Measurements from ENCODE around the gene RAD51B.
A peak's percentile ranks its signal among the peaks of the same experiment; 100 is the strongest.

RAD51B gene

DNA sequence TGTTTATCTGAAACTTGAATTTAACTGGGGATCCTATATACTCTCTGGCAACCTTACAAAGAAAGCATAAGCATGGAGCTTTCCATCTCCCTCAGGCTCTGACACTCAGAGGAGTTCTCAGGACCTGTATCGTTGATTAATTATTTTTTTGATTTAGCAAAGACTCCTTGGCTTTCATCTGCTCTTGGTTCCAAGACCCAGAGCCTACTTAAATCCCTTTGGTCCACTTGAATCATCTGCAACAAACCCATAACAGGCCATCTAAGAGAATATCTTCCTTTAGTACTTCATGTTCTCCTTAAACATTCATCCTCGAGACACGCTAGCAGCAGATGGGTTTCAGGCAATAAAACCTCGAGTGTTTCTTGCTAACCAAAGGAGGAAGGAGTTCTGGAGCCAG is 887.9 kb downstream of the RAD51B start:
- H3K27ac ChIP-seq = no peak overlapping the region
- TF ChIP-seq FOXP2 (optimal IDR thresholded peaks at IDR 0.05; ENCODE audit: control extremely low read depth, extremely low read length, insufficient read depth) = no peak
- TF ChIP-seq POLR2AphosphoS5 (IDR thresholded peaks at IDR 0.05; ENCODE audit: borderline replicate concordance, low read depth, low read length) = no peak
- no peak for TF ChIP-seq EZH2 (IDR thresholded peaks at IDR 0.05)
- DNase-seq (ENCODE audit: low read depth, low spot score) = no peak
- H3K36me3 ChIP-seq (ENCODE audit: insufficient read depth, low read length) = no peaks in the 10 kb centered on the region
- no peak overlapping the region for H3K9ac ChIP-seq (ENCODE audit: insufficient read length)
- H3K9me3 ChIP-seq (ENCODE audit: low read depth, low read length) = no peaks in the 10 kb centered on the region
- no peak overlapping the region for H3K4me3 ChIP-seq

DNA sequence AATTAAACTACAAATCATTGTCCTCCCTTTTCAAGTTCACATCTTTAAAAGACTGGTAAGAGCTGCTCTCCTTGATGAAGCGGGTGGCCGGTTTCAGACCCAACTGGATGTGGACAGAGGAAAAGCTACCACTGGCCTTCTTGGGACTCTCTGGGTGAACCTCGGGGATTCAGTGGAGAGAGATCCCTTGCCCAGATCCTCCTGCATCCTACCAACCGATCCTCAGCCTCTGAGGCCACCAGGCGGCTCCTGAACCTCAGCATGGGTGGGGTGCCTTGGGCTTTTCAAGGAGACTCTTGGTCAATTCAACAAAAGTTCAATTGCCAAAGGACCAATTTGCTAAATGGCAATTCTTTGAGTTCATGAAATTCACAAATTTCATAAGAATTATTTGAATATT is 888.8 kb downstream of the RAD51B start:
- no peak overlapping the region for H3K9ac ChIP-seq (ENCODE audit: insufficient read length)
- no peak for DNase-seq (ENCODE audit: low read depth, low spot score)
- H3K27ac ChIP-seq = no peak overlapping the region
- H3K9me3 ChIP-seq (ENCODE audit: low read depth, low read length) = no peaks in the 10 kb centered on the region
- no peak overlapping the region for H3K4me3 ChIP-seq
- no peaks in the 10 kb centered on the region for H3K36me3 ChIP-seq (ENCODE audit: insufficient read depth, low read length)
- no peak for TF ChIP-seq EZH2 (IDR thresholded peaks at IDR 0.05)
- no peak for TF ChIP-seq POLR2AphosphoS5 (IDR thresholded peaks at IDR 0.05; ENCODE audit: borderline replicate concordance, low read depth, low read length)

DNA sequence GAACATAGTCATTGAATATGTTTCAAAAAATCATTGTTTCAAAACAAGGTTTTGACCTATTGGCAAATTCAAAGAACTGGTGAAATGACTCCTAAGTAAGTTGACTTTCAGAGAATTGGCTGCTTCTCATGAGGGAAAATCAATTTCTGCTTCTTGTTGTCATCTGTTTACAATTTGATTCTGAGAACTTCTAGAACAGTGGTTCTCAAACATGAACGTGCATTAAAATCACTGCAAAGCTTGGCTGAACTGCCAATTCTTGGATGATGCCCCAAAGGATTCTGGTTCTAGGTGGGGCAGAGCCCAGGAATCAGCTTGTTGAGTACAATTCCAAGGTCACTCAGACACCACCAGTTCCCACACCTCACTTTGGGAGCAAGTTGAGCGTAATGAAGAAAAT is 889.4 kb downstream of the RAD51B start:
- no peak for DNase-seq (ENCODE audit: low read depth, low spot score)
- no peak overlapping the region for H3K27ac ChIP-seq
- no peak overlapping the region for H3K9ac ChIP-seq (ENCODE audit: insufficient read length)
- TF ChIP-seq EZH2 (IDR thresholded peaks at IDR 0.05) (no peak), FOXP2 (optimal IDR thresholded peaks at IDR 0.05; ENCODE audit: control extremely low read depth, extremely low read length, insufficient read depth) (no peak), POLR2AphosphoS5 (IDR thresholded peaks at IDR 0.05; ENCODE audit: borderline replicate concordance, low read depth, low read length) (no peak)
- no peaks in the 10 kb centered on the region for H3K9me3 ChIP-seq (ENCODE audit: low read depth, low read length)
- no peaks in the 10 kb centered on the region for H3K36me3 ChIP-seq (ENCODE audit: insufficient read depth, low read length)
- no peak overlapping the region for H3K4me3 ChIP-seq

DNA sequence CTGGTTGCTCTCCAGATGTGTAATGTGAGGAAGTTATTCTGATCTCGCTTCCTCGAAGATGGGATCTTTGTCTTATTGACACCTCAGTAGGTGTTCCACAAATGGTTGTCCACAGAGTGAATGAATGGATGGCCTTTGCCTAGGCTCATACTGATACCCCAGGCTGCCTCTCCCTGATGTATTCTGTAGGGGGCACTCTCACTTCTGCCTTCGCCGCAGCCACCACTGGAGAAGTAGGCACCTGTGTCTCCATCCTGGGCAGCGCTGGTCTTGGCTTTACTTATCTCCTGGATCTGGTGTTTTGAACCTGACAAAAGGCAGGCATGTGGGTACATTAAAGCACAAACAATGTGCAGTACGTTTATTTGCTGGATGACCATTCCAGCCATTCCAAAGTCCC is 891.2 kb downstream of the RAD51B start:
- no peaks in the 10 kb centered on the region for H3K9me3 ChIP-seq (ENCODE audit: low read depth, low read length)
- DNase-seq (ENCODE audit: low read depth, low spot score) = no peak
- no peak overlapping the region for H3K27ac ChIP-seq
- no peaks in the 10 kb centered on the region for H3K36me3 ChIP-seq (ENCODE audit: insufficient read depth, low read length)
- TF ChIP-seq FOXP2 (optimal IDR thresholded peaks at IDR 0.05; ENCODE audit: control extremely low read depth, extremely low read length, insufficient read depth) (no peak), EZH2 (IDR thresholded peaks at IDR 0.05) (no peak), POLR2AphosphoS5 (IDR thresholded peaks at IDR 0.05; ENCODE audit: borderline replicate concordance, low read depth, low read length) (no peak)
- no peak overlapping the region for H3K9ac ChIP-seq (ENCODE audit: insufficient read length)
- no peak overlapping the region for H3K4me3 ChIP-seq

DNA sequence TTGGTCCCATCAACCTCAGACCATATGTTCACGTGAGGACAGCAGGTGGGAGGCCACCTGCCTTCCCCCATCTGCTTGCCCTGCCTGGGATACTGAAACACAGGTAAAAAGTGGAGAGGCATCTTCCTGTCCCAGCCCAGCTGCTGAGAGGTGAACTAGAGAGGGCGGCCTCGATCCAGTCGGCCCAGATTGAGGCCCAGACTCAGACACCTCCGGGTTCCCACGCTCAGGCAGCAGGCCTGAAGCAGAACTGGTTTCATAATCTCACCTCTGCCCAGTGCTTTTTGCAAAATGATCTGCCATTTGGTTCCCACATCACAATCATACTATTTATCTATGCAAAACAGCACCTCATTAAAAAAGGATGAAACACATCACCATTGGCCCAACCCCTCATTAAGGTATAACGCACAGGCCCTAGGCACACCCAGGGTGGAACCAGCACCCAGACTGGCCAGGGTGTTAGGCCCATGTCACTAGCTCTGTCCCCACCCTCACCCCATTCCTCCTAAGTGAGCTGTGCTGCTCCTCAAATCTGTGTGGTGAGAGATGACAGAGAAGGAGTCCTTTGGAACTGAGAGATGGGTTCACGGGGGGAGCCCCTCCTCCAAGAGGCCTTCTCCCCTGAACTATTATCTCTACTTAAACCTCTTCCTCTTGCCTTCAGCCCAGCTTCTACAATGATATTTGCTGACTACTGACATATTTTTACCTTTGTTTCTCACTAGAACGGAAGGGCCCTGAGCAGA is 892.2 kb downstream of the RAD51B start:
- TF ChIP-seq FOXP2 (optimal IDR thresholded peaks at IDR 0.05; ENCODE audit: control extremely low read depth, extremely low read length, insufficient read depth) (no peak), POLR2AphosphoS5 (IDR thresholded peaks at IDR 0.05; ENCODE audit: borderline replicate concordance, low read depth, low read length) (no peak), EZH2 (IDR thresholded peaks at IDR 0.05) (no peak)
- Histone ChIP-seq H3K36me3 (ENCODE audit: insufficient read depth, low read length) (no peaks in the 10 kb centered on the region), H3K9ac (ENCODE audit: insufficient read length) (no peak overlapping the region), H3K4me3 (no peak overlapping the region), H3K9me3 (ENCODE audit: low read depth, low read length) (no peaks in the 10 kb centered on the region), H3K27ac (peak overlapping the region; percentile 57; the same call in 1 of the 2 replicates)
- DNase-seq (ENCODE audit: low read depth, low spot score) = no peak

DNA sequence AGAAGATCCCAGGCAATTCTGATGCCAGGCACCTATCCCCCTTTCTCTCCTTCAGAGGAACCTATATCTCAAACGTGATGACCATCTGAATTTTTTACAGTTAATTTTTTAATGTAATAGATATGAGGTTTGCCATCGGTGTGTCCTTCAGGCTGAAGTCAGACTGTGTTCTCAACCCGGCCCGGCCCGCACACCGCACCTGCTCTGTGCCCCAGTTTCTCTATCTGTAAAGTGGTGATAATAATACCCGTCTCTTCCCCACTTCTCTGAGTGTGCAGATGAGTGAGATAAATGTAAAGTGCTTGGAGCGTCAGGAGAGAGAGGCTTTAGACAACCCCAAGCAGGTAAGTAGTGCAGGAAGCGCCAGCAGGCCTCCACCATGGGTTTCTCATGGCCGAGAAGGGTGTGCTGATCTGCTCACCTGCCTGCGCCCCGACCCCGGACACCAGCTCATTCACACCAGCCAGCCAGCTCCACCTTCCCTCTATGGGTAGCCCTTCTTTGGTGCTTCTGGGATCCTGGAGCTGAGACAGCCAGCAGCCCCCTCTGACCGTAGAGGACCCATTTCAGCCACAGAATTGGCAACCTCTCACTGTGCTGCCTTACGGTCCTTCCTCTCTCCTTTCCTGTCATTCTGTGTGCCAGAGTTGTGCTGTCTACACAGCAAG is 893.3 kb downstream of the RAD51B start:
- DNase-seq (ENCODE audit: low read depth, low spot score) = no peak
- peak overlapping the region; percentile 57; the same call in 1 of the 2 replicates for H3K27ac ChIP-seq
- no peak for TF ChIP-seq POLR2AphosphoS5 (IDR thresholded peaks at IDR 0.05; ENCODE audit: borderline replicate concordance, low read depth, low read length)
- TF ChIP-seq EZH2 (IDR thresholded peaks at IDR 0.05) = no peak
- no peak overlapping the region for H3K4me3 ChIP-seq
- no peak overlapping the region for H3K9ac ChIP-seq (ENCODE audit: insufficient read length)
- H3K36me3 ChIP-seq (ENCODE audit: insufficient read depth, low read length) = no peaks in the 10 kb centered on the region
- no peaks in the 10 kb centered on the region for H3K9me3 ChIP-seq (ENCODE audit: low read depth, low read length)

DNA sequence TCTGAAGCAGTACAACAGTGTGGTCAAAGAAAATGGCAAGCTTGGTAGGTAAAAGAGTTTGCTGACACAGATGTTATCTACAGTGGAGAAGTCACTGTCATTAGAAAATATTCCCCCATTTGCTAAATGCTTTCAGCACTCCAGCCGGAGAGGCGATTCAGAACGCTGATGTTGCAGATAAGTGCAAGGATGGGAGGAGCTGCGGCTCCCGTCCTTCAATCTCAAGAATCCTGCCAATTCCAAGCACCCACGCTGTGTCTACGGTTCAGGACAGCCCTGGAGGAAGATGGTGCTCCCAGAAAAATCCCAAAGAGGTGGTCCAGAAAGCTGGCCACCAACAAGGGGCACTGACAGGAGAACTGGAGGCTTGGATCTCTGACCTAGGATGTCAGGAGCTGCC is 894.2 kb downstream of the RAD51B start:
- TF ChIP-seq EZH2 (IDR thresholded peaks at IDR 0.05) (no peak), POLR2AphosphoS5 (IDR thresholded peaks at IDR 0.05; ENCODE audit: borderline replicate concordance, low read depth, low read length) (no peak), FOXP2 (optimal IDR thresholded peaks at IDR 0.05; ENCODE audit: control extremely low read depth, extremely low read length, insufficient read depth) (no peak)
- Histone ChIP-seq H3K27ac (no peak overlapping the region), H3K9me3 (ENCODE audit: low read depth, low read length) (no peaks in the 10 kb centered on the region), H3K4me3 (no peak overlapping the region), H3K36me3 (ENCODE audit: insufficient read depth, low read length) (no peaks in the 10 kb centered on the region), H3K9ac (ENCODE audit: insufficient read length) (no peak overlapping the region)
- DNase-seq (ENCODE audit: low read depth, low spot score) = no peak

DNA sequence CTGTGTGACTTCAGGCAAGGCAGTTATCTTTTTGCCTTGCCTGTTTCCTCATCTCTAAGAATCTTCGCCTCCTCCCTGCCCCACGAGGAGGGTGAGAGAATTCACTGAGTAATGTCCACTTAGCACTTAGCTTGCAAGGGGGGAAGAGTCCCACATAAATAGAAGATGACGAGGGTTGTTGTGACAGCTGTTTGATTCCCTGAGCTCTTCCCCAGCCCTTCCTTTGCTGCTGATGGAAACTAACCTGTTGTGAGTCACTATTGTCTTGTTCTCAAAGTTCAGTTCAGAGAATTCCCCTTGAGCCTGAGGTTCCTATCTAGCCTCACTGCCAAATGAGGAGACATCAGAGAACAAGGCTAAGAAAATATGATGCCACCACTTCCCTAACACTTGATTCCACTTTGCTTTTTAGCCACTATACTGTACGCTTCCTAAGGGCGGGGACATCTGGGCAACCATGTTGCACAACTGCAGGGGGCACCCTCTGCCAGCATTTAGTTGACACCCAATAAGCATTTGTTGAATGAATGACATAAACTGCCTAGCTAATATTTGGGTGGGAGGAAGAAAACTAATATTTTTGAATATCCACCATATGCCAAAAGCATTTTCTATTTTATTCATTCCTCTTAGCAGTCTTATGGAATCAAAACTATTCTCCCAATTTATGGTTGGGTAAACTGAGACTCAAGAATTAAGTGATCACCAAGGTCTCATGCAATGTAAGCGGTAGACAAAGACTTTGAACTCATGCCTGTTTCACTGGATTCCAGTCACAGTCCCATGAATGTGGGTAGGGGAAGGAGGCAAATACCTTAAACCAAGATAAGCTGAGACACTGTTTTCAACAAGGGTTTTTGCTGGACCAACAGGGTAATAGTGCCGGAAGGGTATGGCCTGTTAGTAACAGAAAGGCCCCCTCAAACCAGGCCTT is 895.7 kb downstream of the RAD51B start:
- H3K9ac ChIP-seq (ENCODE audit: insufficient read length) = no peak overlapping the region
- H3K27ac ChIP-seq = no peak overlapping the region
- H3K9me3 ChIP-seq (ENCODE audit: low read depth, low read length) = no peaks in the 10 kb centered on the region
- DNase-seq (ENCODE audit: low read depth, low spot score) = no peak
- TF ChIP-seq FOXP2 (optimal IDR thresholded peaks at IDR 0.05; ENCODE audit: control extremely low read depth, extremely low read length, insufficient read depth) = no peak
- TF ChIP-seq EZH2 (IDR thresholded peaks at IDR 0.05) = no peak
- no peak for TF ChIP-seq POLR2AphosphoS5 (IDR thresholded peaks at IDR 0.05; ENCODE audit: borderline replicate concordance, low read depth, low read length)
- H3K4me3 ChIP-seq = no peak overlapping the region
- no peaks in the 10 kb centered on the region for H3K36me3 ChIP-seq (ENCODE audit: insufficient read depth, low read length)
